HEK293 (cell line): ENCODE measurements around the gene CDK6.

ENCODE experiments used
- CTCF ChIA-PET: fragments of 350-600 bp; formaldehyde crosslinking; extraction: SDS; loops from one replicate; lab custom pipeline; 2021; ENCODE audit warnings: antibody characterized with exemption; lab: Yijun Ruan, JAX
- POLR2A ChIA-PET: fragments of 300-600 bp; formaldehyde crosslinking; extraction: SDS; loops from one replicate; lab custom pipeline; 2020; ENCODE audit warnings: antibody characterized with exemption, inconsistent platforms; lab: Yijun Ruan, JAX
- H3K27ac ChIP-seq: fragments of 200-500 bp; sonication (Bioruptor generic); 2 replicates; pipeline ENCODE4 v1.5.1; 2014; ENCODE audit warnings: low read depth, low read length, control low read depth, inconsistent platforms; ENCODE audit errors: extremely low read depth
- H3K36me3 ChIP-seq, 2 experiments: fragments of 200-500 bp in 1 of 2; sonication (Bioruptor generic) in 1 of 2; 1 replicate in 1 of 2; 2 replicates in 1 of 2; pipeline ENCODE4 v1.5.1; 2014 to 2017; ENCODE audit warnings: inconsistent platforms in 2 of 2, low read length in 2 of 2; ENCODE audit not compliant: control insufficient read depth in 2 of 2, insufficient read depth in 1 of 2
- H3K4me1 ChIP-seq: fragments of 200-500 bp; sonication (Bioruptor generic); 2 replicates; pipeline ENCODE4 v1.5.1; 2014; ENCODE audit warnings: mild to moderate bottlenecking, low read length, inconsistent platforms; ENCODE audit not compliant: control insufficient read depth, insufficient read depth
- H3K4me3 ChIP-seq: 2 replicates; pipeline ENCODE4 v1.5.1; 2011; ENCODE audit warnings: low read depth, mild to moderate bottlenecking, control low read depth, low read length, moderate library complexity
- H3K9me3 ChIP-seq: fragments of 200-500 bp; sonication (Bioruptor generic); 2 replicates; pipeline ENCODE4 v1.5.1; 2014; ENCODE audit warnings: low read depth, low read length, inconsistent platforms; ENCODE audit not compliant: control insufficient read depth, insufficient read depth
- GLIS1 ChIP-seq: fragments of 450-650 bp; formaldehyde crosslinking; IDR thresholded peaks from 2 replicates; pipeline ENCODE4 v1.5.1; 2016; ENCODE audit warnings: missing biosample characterization, missing genetic modification characterization
- IKZF3 ChIP-seq: fragments of 450-650 bp; IDR thresholded peaks from 2 replicates; pipeline ENCODE4 v1.5.0; 2018; ENCODE audit warnings: missing biosample characterization, mild to moderate bottlenecking, missing genetic modification characterization, moderate library complexity
- KLF16 ChIP-seq: fragments of 450-650 bp; formaldehyde crosslinking; IDR thresholded peaks from 2 replicates; pipeline ENCODE4 v1.5.1; 2017; ENCODE audit warnings: missing biosample characterization, missing genetic modification characterization
- KLF7 ChIP-seq: fragments of 450-650 bp; formaldehyde crosslinking; IDR thresholded peaks from 2 replicates; pipeline ENCODE4 v1.5.1; 2016; ENCODE audit warnings: missing biosample characterization, missing genetic modification characterization, borderline replicate concordance
- KLF9 ChIP-seq: fragments of 450-650 bp; formaldehyde crosslinking; IDR thresholded peaks from 2 replicates; pipeline ENCODE4 v1.5.1; 2016; ENCODE audit warnings: missing biosample characterization, missing genetic modification characterization, low read depth
- PRDM1 ChIP-seq: fragments of 450-650 bp; formaldehyde crosslinking; IDR thresholded peaks from 2 replicates; pipeline ENCODE4; 2016; ENCODE audit warnings: missing biosample characterization, missing genetic modification characterization
- PRDM4 ChIP-seq: fragments of 450-650 bp; formaldehyde crosslinking; IDR thresholded peaks from 2 replicates; pipeline ENCODE4 v1.5.1; 2017; ENCODE audit warnings: missing biosample characterization, missing genetic modification characterization
- SP7 ChIP-seq: fragments of 450-650 bp; formaldehyde crosslinking; IDR thresholded peaks from 2 replicates; pipeline ENCODE4 v1.5.1; 2016; ENCODE audit warnings: missing biosample characterization, missing genetic modification characterization
- ZBTB8A ChIP-seq: fragments of 450-650 bp; formaldehyde crosslinking; IDR thresholded peaks from 2 replicates; pipeline ENCODE4 v1.5.1; 2016; ENCODE audit warnings: missing biosample characterization, missing genetic modification characterization
- ZFP41 ChIP-seq: fragments of 450-650 bp; formaldehyde crosslinking; IDR thresholded peaks from 2 replicates; pipeline ENCODE4 v1.5.1; 2016; ENCODE audit warnings: missing biosample characterization, missing genetic modification characterization, borderline replicate concordance
- ZNF138 ChIP-seq: fragments of 450-650 bp; formaldehyde crosslinking; IDR thresholded peaks from 2 replicates; pipeline ENCODE4 v1.5.1; 2016; ENCODE audit warnings: missing biosample characterization, missing genetic modification characterization, borderline replicate concordance
- ZNF221 ChIP-seq: fragments of 450-650 bp; formaldehyde crosslinking; IDR thresholded peaks from 2 replicates; pipeline ENCODE4 v1.5.1; 2017; ENCODE audit warnings: missing biosample characterization, missing genetic modification characterization, borderline replicate concordance
- ZNF266 ChIP-seq: fragments of 450-650 bp; formaldehyde crosslinking; IDR thresholded peaks from 2 replicates; pipeline ENCODE4 v1.5.1; 2016; ENCODE audit warnings: missing biosample characterization, missing genetic modification characterization, low read depth
- ZNF335 ChIP-seq: fragments of 450-650 bp; formaldehyde crosslinking; conservative IDR thresholded peaks from 2 replicates; pipeline ENCODE4 v1.5.1; 2016; ENCODE audit warnings: missing biosample characterization, missing genetic modification characterization
- ZNF626 ChIP-seq: fragments of 450-650 bp; sonication (Bioruptor Pico); formaldehyde crosslinking; IDR thresholded peaks from 2 replicates; pipeline ENCODE4 v1.5.1; 2018; ENCODE audit warnings: missing biosample characterization, missing genetic modification characterization, inconsistent platforms
- ZSCAN30 ChIP-seq: fragments of 450-650 bp; IDR thresholded peaks from 2 replicates; pipeline ENCODE4 v1.5.1; 2018; ENCODE audit warnings: missing biosample characterization, mild to moderate bottlenecking, missing genetic modification characterization, moderate library complexity

The CDK6 gene

DNA sequence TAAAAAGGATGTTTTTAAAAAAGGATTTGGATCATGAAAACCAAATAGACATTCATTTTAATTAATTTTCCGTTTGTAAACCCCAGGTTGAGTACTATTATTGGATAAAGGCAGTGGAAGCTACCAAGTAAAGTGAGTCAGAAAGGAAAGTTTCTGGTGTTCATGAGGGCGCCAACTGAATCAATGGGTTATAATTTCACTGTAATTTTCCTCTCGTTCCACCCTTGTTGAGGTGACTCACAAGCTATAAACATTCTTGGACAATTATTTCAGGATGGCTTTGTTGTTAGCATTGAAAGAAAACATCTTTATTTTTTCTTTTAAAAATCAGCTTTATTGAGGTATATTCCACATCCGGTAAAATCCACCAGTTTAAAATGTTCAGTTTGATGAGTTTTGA, 241.1 kb downstream of the CDK6 start:
- H3K4me1 ChIP-seq = no peaks in the 10 kb centered on the region
- no peak for TF ChIP-seq ZNF138 (tag by site-specific recombination)
- no peak for TF ChIP-seq PRDM1
- TF ChIP-seq GLIS1 (tag by site-specific recombination) = no peak
- TF ChIP-seq SP7 (tag by site-specific recombination) = 0 out of 2 replicates have a peak, but pooled peaks have one; percentile 19
- H3K9me3 ChIP-seq = no peaks in the 10 kb centered on the region
- CTCF ChIA-PET = interaction anchor here (0.6 to 1.0 kb wide), 2 partner anchors 12 to 139 kb away, joined by 3 read pairs; no protein-coding TSS in a partner anchor
- POLR2A ChIA-PET = no interaction called here
- H3K27ac ChIP-seq = no peak overlapping the region
- H3K4me3 ChIP-seq = no peak overlapping the region
- no peaks in the 10 kb centered on the region for H3K36me3 ChIP-seq

DNA sequence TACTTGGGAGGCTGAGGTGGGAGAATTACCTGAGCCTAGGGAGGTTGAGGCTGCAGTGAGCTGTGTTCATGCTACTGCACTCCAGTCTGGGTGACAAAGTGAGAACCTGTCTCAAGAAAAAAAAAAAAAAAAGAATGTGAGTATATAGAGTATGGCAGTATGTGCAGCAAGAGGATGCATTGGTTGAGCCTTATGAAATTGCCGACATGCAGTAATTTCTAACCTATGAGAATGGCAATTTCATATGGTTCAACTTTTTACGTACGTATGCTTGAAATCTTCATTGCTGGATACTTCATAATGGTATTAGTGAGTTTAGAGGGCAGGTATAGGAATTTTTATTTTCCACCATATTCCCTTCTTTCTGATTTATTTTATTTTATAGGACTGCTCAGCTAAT, 241.6 kb downstream of the CDK6 start:
- ChIA-PET POLR2A (no interaction called here), CTCF (interaction anchor here (0.6 to 1.0 kb wide), 2 partner anchors 12 to 248 kb away, joined by 3 read pairs; no protein-coding TSS in a partner anchor)
- Histone ChIP-seq H3K4me1 (no peaks in the 10 kb centered on the region), H3K27ac (no peak overlapping the region), H3K9me3 (no peaks in the 10 kb centered on the region), H3K4me3 (no peak overlapping the region), H3K36me3 (no peaks in the 10 kb centered on the region)
- TF ChIP-seq ZNF626 (tag by site-specific recombination) (no peak), ZBTB8A (tag by site-specific recombination) (no peak), ZFP41 (tag by site-specific recombination) (no peak), ZNF266 (no peak), KLF9 (tag by site-specific recombination) (no peak), ZSCAN30 (tag by site-specific recombination) (no peak), IKZF3 (tag by site-specific recombination) (no peak), PRDM4 (tag by site-specific recombination) (no peak), KLF16 (tag by site-specific recombination) (no peak), KLF7 (no peak), SP7 (tag by site-specific recombination) (no peak)

DNA sequence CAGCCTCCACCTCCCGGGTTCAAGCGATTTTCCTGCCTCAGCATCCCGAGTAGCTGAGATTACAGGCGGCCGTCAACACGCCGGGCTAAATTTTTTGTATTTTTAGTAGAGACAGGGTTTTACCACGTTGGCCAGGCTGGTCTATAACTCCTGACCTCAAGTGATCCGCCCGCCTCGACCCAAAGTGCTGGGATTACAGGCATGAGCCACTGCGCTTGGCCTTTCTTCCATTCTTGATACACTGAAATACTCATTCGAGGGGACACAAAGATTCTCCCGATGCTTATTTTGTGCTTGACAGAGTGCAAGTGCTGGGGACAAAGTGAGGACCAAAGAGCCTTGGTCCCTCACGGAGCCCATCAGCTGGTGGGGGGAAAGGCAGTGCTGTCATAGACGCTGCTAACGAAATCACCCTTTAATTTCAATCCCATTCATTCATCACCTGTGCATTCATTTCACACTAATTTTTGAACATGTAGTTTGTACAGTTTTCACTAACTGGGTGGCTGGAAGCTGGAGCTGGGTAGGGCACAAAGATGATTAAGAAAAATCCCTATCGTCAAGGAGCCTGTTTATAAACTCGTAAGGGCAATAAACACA, 245.6 kb downstream of the CDK6 start:
- no peaks in the 10 kb centered on the region for H3K9me3 ChIP-seq
- H3K4me3 ChIP-seq = peak overlapping the region; percentile 96
- ChIA-PET CTCF (interaction anchor here (0.6 to 1.3 kb wide), 16 partner anchors 8 to 467 kb away, joined by 3 to 6 read pairs (median 3); no protein-coding TSS in a partner anchor), POLR2A (interaction anchor here (0.6 to 3.2 kb wide), 5 partner anchors 15 to 246 kb away, joined by 3 to 18 read pairs (median 3); partner anchors contain the start of genes CDK6, PEX1 and RBM48)
- TF ChIP-seq ZNF221 (tag by site-specific recombination) = no peak
- TF ChIP-seq ZNF335 (tag by site-specific recombination) = peak; percentile 2; the same call in 1 of the 2 replicates
- peaks cover 0 to 4% of the 10 kb centered on the region in 2 experiments; a peak in 1 of 3 replicates for H3K36me3 ChIP-seq
- peaks cover 9% of the 10 kb centered on the region for H3K4me1 ChIP-seq
- H3K27ac ChIP-seq = no peak overlapping the region
